ENCODE measurements around the gene RBPJL. TPM values are rescaled to one million over a fixed set of nuclear protein-coding genes. Genes with fewer than 3 reads are reported as not detected.

RBPJL gene
- total RNA-seq, 1 experiment from 2014 or later: not detected

GRCh38 chr20:45257161-45257560 is 49.5 kb upstream of the RBPJL start:
- CTCF ChIA-PET: no interaction called here

More at GRCh38 chr20:45257161-45257560, 49.5 kb upstream of the RBPJL start:
- H3K9me3 ChIP-seq (ENCODE audit: control insufficient read depth in 1 of 2, insufficient read depth in 1 of 2, low read depth in 1 of 2, low read length in 2 of 2): no peaks in the 10 kb centered on the region
- no peak overlapping the region for H3K4me2 ChIP-seq (ENCODE audit: low read length)
- RAD21 ChIA-PET (ENCODE audit: low non-redundant PET in 1 of 2, low total read pairs in 2 of 2, uncharacterized antibody in 2 of 2, unreplicated experiment in 2 of 2): no interaction called here
- TF ChIP-seq CEBPB (IDR thresholded peaks at IDR 0.05; ENCODE audit: low read depth) (no peak), SP1 (IDR thresholded peaks at IDR 0.05; ENCODE audit: low read depth) (no peak), ATF3 (IDR thresholded peaks at IDR 0.05) (no peak), SRF (IDR thresholded peaks at IDR 0.05; ENCODE audit: low read depth) (no peak), POLR2A (IDR thresholded peaks at IDR 0.05; ENCODE audit: borderline replicate concordance, extremely low read depth, insufficient read depth, insufficient read length) (no peak), MAX (IDR thresholded peaks at IDR 0.05) (no peak), SIN3A (IDR thresholded peaks at IDR 0.05; ENCODE audit: low read depth) (no peak), EZH2phosphoT487 (IDR thresholded peaks at IDR 0.05; ENCODE audit: borderline replicate concordance) (no peak), YY1 (IDR thresholded peaks at IDR 0.05; ENCODE audit: extremely low read depth, insufficient replicate concordance, low read depth, low read length) (no peak), RAD21 (IDR thresholded peaks at IDR 0.05; ENCODE audit: low read depth) (no peak)
- TF ChIP-seq, protein P1, sequence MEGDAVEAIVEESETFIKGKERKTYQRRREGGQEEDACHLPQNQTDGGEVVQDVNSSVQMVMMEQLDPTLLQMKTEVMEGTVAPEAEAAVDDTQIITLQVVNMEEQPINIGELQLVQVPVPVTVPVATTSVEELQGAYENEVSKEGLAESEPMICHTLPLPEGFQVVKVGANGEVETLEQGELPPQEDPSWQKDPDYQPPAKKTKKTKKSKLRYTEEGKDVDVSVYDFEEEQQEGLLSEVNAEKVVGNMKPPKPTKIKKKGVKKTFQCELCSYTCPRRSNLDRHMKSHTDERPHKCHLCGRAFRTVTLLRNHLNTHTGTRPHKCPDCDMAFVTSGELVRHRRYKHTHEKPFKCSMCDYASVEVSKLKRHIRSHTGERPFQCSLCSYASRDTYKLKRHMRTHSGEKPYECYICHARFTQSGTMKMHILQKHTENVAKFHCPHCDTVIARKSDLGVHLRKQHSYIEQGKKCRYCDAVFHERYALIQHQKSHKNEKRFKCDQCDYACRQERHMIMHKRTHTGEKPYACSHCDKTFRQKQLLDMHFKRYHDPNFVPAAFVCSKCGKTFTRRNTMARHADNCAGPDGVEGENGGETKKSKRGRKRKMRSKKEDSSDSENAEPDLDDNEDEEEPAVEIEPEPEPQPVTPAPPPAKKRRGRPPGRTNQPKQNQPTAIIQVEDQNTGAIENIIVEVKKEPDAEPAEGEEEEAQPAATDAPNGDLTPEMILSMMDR (IDR thresholded peaks at IDR 0.05 in 2 of 3, conservative IDR thresholded peaks at IDR 0.05 in 1 of 3; ENCODE audit: borderline replicate concordance in 1 of 3, insufficient read depth in 1 of 3, low read depth in 2 of 3, low read length in 2 of 3): no peak
- no peak overlapping the region for H3K27ac ChIP-seq (ENCODE audit: low read depth, low read length)
- BruUV-seq (replicated peaks): no TSS peak
- no peaks in the 10 kb centered on the region for H3K36me3 ChIP-seq (ENCODE audit: control insufficient read depth in 1 of 2, insufficient read depth in 2 of 2, low read length in 2 of 2)
- ATAC-seq: no peak
- no peaks in the 10 kb centered on the region for H3K9me2 ChIP-seq (ENCODE audit: insufficient read depth)
- H3K79me2 ChIP-seq (ENCODE audit: insufficient read depth, low read length): no peaks in the 10 kb centered on the region
- intact Hi-C loops (cut with micrococcal nuclease): no loop called here
- no peaks in the 10 kb centered on the region for H4K20me1 ChIP-seq (ENCODE audit: insufficient read depth)
- H3K9ac ChIP-seq (ENCODE audit: low read length): no peak overlapping the region
- peaks cover 10 to 11% of the 10 kb centered on the region in 2 experiments; a peak in 2 of 4 replicates for H3K4me1 ChIP-seq (ENCODE audit: control insufficient read depth in 1 of 2, insufficient read depth in 2 of 2, low read length in 2 of 2)
- no peak overlapping the region for H2AFZ ChIP-seq (ENCODE audit: low read depth, low read length, poor library complexity, severe bottlenecking)
- no peak for DNase-seq (ENCODE audit: low read depth, low spot score)
- no peak overlapping the region for H3K4me3 ChIP-seq (replicated peaks in 1 of 2; ENCODE audit: low read depth in 1 of 2, low read length in 2 of 2)
- POLR2A ChIA-PET: no interaction called here
- H3K27me3 ChIP-seq (ENCODE audit: insufficient read depth, low read length): no peaks in the 10 kb centered on the region
